HEK293 (cell line): Measurements from ENCODE around the gene KLK15.

ENCODE experiments used
- BCL11A ChIP-seq: fragments of 450-650 bp; formaldehyde crosslinking; IDR thresholded peaks from 2 replicates; pipeline ENCODE4 v1.5.1; 2016; ENCODE audit warnings: low read depth, missing biosample characterization, missing genetic modification characterization
- EGR2 ChIP-seq: fragments of 450-650 bp; formaldehyde crosslinking; IDR thresholded peaks from 2 replicates; pipeline ENCODE4 v1.5.1; 2016; ENCODE audit warnings: low read depth, missing biosample characterization, missing genetic modification characterization
- GLIS2 ChIP-seq: fragments of 450-650 bp; formaldehyde crosslinking; IDR thresholded peaks from 2 replicates; pipeline ENCODE4 v1.5.1; 2016; ENCODE audit warnings: missing biosample characterization, missing genetic modification characterization
- IKZF3 ChIP-seq: fragments of 450-650 bp; IDR thresholded peaks from 2 replicates; pipeline ENCODE4 v1.5.0; 2018; ENCODE audit warnings: missing biosample characterization, mild to moderate bottlenecking, missing genetic modification characterization, moderate library complexity
- RBAK ChIP-seq: fragments of 450-650 bp; formaldehyde crosslinking; IDR thresholded peaks from 2 replicates; pipeline ENCODE4 v1.5.1; 2016; ENCODE audit warnings: missing biosample characterization, missing genetic modification characterization
- SCRT2 ChIP-seq: fragments of 450-650 bp; formaldehyde crosslinking; IDR thresholded peaks from 2 replicates; pipeline ENCODE4 v1.5.1; 2016; ENCODE audit warnings: missing biosample characterization, missing genetic modification characterization
- ZBTB8A ChIP-seq: fragments of 450-650 bp; formaldehyde crosslinking; IDR thresholded peaks from 2 replicates; pipeline ENCODE4 v1.5.1; 2016; ENCODE audit warnings: missing biosample characterization, missing genetic modification characterization
- ZFP3 ChIP-seq: fragments of 450-650 bp; formaldehyde crosslinking; IDR thresholded peaks from 2 replicates; pipeline ENCODE4 v1.5.1; 2016; ENCODE audit warnings: low read depth, missing biosample characterization, missing genetic modification characterization
- ZFP41 ChIP-seq: fragments of 450-650 bp; formaldehyde crosslinking; IDR thresholded peaks from 2 replicates; pipeline ENCODE4 v1.5.1; 2016; ENCODE audit warnings: missing biosample characterization, missing genetic modification characterization, borderline replicate concordance
- ZIC2 ChIP-seq: fragments of 450-650 bp; formaldehyde crosslinking; IDR thresholded peaks from 2 replicates; pipeline ENCODE4 v1.5.1; 2016; ENCODE audit warnings: missing biosample characterization, missing genetic modification characterization
- ZNF155 ChIP-seq: fragments of 450-650 bp; formaldehyde crosslinking; IDR thresholded peaks from 2 replicates; pipeline ENCODE4 v1.5.1; 2016; ENCODE audit warnings: missing biosample characterization, missing genetic modification characterization
- ZNF2 ChIP-seq: fragments of 450-650 bp; formaldehyde crosslinking; IDR thresholded peaks from 2 replicates; pipeline ENCODE4 v1.5.1; 2016; ENCODE audit warnings: missing biosample characterization, missing genetic modification characterization
- ZNF211 ChIP-seq: fragments of 450-650 bp; formaldehyde crosslinking; IDR thresholded peaks from 2 replicates; pipeline ENCODE4 v1.5.1; 2016; ENCODE audit warnings: low read depth, missing biosample characterization, missing genetic modification characterization
- ZNF214 ChIP-seq: fragments of 450-650 bp; formaldehyde crosslinking; IDR thresholded peaks from 2 replicates; pipeline ENCODE4 v1.5.1; 2017; ENCODE audit warnings: missing biosample characterization, mild to moderate bottlenecking, missing genetic modification characterization, borderline replicate concordance
- ZNF221 ChIP-seq: fragments of 450-650 bp; formaldehyde crosslinking; IDR thresholded peaks from 2 replicates; pipeline ENCODE4 v1.5.1; 2017; ENCODE audit warnings: missing biosample characterization, missing genetic modification characterization, borderline replicate concordance
- ZNF311 ChIP-seq: fragments of 450-650 bp; formaldehyde crosslinking; IDR thresholded peaks from 2 replicates; pipeline ENCODE4 v1.5.1; 2017; ENCODE audit warnings: missing biosample characterization, missing genetic modification characterization, borderline replicate concordance
- ZNF366 ChIP-seq: fragments of 450-650 bp; formaldehyde crosslinking; conservative IDR thresholded peaks from 2 replicates; pipeline ENCODE4 v1.5.1; 2016; ENCODE audit warnings: missing biosample characterization, missing genetic modification characterization
- ZNF394 ChIP-seq: fragments of 450-650 bp; formaldehyde crosslinking; IDR thresholded peaks from 2 replicates; pipeline ENCODE4 v1.5.1; 2016; ENCODE audit warnings: missing biosample characterization, missing genetic modification characterization, mild to moderate bottlenecking, moderate library complexity, borderline replicate concordance
- ZNF423 ChIP-seq: fragments of 450-650 bp; formaldehyde crosslinking; IDR thresholded peaks from 2 replicates; pipeline ENCODE4 v1.5.1; 2016; ENCODE audit warnings: missing biosample characterization, missing genetic modification characterization
- ZNF426 ChIP-seq: fragments of 450-650 bp; formaldehyde crosslinking; IDR thresholded peaks from 2 replicates; pipeline ENCODE4 v1.5.1; 2017; ENCODE audit warnings: missing biosample characterization, missing genetic modification characterization, mild to moderate bottlenecking, inconsistent platforms, moderate library complexity
- ZNF488 ChIP-seq: fragments of 450-650 bp; formaldehyde crosslinking; IDR thresholded peaks from 2 replicates; pipeline ENCODE4 v1.5.1; 2016; ENCODE audit warnings: missing biosample characterization, missing genetic modification characterization
- ZNF585B ChIP-seq: fragments of 450-650 bp; formaldehyde crosslinking; IDR thresholded peaks from 2 replicates; pipeline ENCODE4 v1.5.1; 2016; ENCODE audit warnings: missing biosample characterization, missing genetic modification characterization
- ZNF610 ChIP-seq: fragments of 450-650 bp; formaldehyde crosslinking; IDR thresholded peaks from 2 replicates; pipeline ENCODE4 v1.5.1; 2016; ENCODE audit warnings: missing biosample characterization, missing genetic modification characterization, borderline replicate concordance
- ZNF623 ChIP-seq: fragments of 450-650 bp; formaldehyde crosslinking; IDR thresholded peaks from 2 replicates; pipeline ENCODE4 v1.5.1; 2016; ENCODE audit warnings: missing biosample characterization, missing genetic modification characterization
- ZNF660 ChIP-seq: fragments of 450-650 bp; IDR thresholded peaks from 2 replicates; pipeline ENCODE4 v1.5.1; 2018; ENCODE audit warnings: missing biosample characterization, mild to moderate bottlenecking, missing genetic modification characterization
- ZNF670 ChIP-seq: fragments of 450-650 bp; formaldehyde crosslinking; IDR thresholded peaks from 2 replicates; pipeline ENCODE4 v1.5.1; 2016; ENCODE audit warnings: missing biosample characterization, missing genetic modification characterization, low read depth
- ZNF704 ChIP-seq: fragments of 450-650 bp; formaldehyde crosslinking; IDR thresholded peaks from 2 replicates; pipeline ENCODE4 v1.5.1; 2016; ENCODE audit warnings: missing biosample characterization, missing genetic modification characterization
- ZNF830 ChIP-seq: fragments of 450-650 bp; IDR thresholded peaks from 2 replicates; pipeline ENCODE4 v1.5.0; 2018; ENCODE audit warnings: missing biosample characterization, missing genetic modification characterization, low read depth, mild to moderate bottlenecking, moderate library complexity
- ZSCAN30 ChIP-seq: fragments of 450-650 bp; IDR thresholded peaks from 2 replicates; pipeline ENCODE4 v1.5.1; 2018; ENCODE audit warnings: missing biosample characterization, mild to moderate bottlenecking, missing genetic modification characterization, moderate library complexity
- TF ChIP-seq, protein P1 (sequence below): fragments of 450-650 bp; formaldehyde crosslinking; IDR thresholded peaks from 2 replicates; pipeline ENCODE4 v1.5.1; 2016; ENCODE audit warnings: missing biosample characterization, missing genetic modification characterization
- TF ChIP-seq, protein P2 (sequence below): fragments of 450-650 bp; formaldehyde crosslinking; IDR thresholded peaks from 2 replicates; pipeline ENCODE4 v1.5.1; 2016; ENCODE audit warnings: missing biosample characterization, missing genetic modification characterization, low read depth
- TF ChIP-seq, protein P3 (sequence below): fragments of 450-650 bp; formaldehyde crosslinking; IDR thresholded peaks from 2 replicates; pipeline ENCODE4 v1.5.1; 2016; ENCODE audit warnings: missing biosample characterization, missing genetic modification characterization

KLK15 gene

DNA sequence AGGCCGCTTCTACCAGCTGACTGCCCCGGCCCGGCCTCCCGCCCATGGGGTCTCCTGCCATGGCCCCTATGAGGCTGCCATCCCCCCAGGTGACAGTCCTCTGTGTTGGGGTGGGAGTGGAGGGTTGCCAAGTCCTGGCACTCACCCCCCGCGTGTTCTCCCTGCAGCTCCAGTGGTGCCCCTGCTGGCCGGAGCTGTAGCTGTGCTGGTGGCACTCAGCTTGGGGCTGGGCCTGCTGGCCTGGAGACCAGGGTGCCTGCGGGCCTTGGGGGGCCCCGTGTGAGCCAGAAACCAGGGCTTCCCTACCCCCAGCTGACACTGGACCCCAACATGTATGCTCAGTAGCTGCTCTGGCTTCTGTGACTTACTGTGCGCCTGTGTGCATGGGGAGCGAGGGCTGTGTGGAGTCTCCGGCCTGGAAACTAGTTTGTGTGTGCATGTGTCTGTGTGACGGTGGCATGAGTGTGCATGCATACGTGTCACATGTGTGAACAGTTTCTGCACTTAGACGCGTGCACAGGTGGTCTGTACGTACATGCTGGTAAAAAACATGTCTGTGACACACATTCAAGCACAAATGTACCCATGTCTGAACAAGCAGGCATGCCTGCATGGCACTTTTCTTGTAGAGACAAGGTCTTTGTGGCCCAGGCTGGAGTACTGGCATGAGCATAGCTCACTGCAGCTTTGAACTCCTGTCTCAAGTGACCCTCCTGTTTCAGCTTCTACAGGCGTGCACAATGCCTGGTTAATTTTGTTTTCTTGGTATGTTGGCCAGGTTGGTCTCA is 38.3 kb downstream of the KLK15 start (continued):
- TF ChIP-seq ZBTB8A (tag by site-specific recombination) (no peak), IKZF3 (tag by site-specific recombination) (no peak), ZNF623 (tag by site-specific recombination) (no peak), ZNF311 (tag by site-specific recombination) (no peak), ZNF214 (tag by site-specific recombination) (no peak), ZNF394 (tag by site-specific recombination) (no peak), ZNF704 (no peak), RBAK (no peak), ZNF830 (tag by site-specific recombination) (no peak), ZFP3 (tag by site-specific recombination) (no peak), ZNF366 (tag by site-specific recombination) (no peak), ZNF426 (tag by site-specific recombination) (no peak), ZIC2 (tag by site-specific recombination) (peak; percentile 99), GLIS2 (tag by site-specific recombination) (peak; percentile 100), ZNF221 (tag by site-specific recombination) (no peak), ZNF610 (no peak), SCRT2 (tag by site-specific recombination) (peak; percentile 41; the same call in 1 of the 2 replicates), ZNF585B (tag by site-specific recombination) (no peak), EGR2 (tag by site-specific recombination) (no peak), ZNF488 (tag by site-specific recombination) (no peak), ZSCAN30 (tag by site-specific recombination) (peak; percentile 31; the same call in 1 of the 2 replicates), BCL11A (tag by site-specific recombination) (peak; percentile 65; the same call in 1 of the 2 replicates), ZNF660 (tag by site-specific recombination) (no peak), ZNF211 (tag by site-specific recombination) (no peak), ZNF423 (peak; percentile 59), ZFP41 (no peak), ZNF155 (tag by site-specific recombination) (no peak), ZNF2 (tag by site-specific recombination) (peak; percentile 42; the same call in 1 of the 2 replicates), ZNF670 (tag by site-specific recombination) (no peak)
- TF ChIP-seq, protein P1, sequence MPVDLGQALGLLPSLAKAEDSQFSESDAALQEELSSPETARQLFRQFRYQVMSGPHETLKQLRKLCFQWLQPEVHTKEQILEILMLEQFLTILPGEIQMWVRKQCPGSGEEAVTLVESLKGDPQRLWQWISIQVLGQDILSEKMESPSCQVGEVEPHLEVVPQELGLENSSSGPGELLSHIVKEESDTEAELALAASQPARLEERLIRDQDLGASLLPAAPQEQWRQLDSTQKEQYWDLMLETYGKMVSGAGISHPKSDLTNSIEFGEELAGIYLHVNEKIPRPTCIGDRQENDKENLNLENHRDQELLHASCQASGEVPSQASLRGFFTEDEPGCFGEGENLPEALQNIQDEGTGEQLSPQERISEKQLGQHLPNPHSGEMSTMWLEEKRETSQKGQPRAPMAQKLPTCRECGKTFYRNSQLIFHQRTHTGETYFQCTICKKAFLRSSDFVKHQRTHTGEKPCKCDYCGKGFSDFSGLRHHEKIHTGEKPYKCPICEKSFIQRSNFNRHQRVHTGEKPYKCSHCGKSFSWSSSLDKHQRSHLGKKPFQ (tag by site-specific recombination) = peak; percentile 95
- TF ChIP-seq, protein P2, sequence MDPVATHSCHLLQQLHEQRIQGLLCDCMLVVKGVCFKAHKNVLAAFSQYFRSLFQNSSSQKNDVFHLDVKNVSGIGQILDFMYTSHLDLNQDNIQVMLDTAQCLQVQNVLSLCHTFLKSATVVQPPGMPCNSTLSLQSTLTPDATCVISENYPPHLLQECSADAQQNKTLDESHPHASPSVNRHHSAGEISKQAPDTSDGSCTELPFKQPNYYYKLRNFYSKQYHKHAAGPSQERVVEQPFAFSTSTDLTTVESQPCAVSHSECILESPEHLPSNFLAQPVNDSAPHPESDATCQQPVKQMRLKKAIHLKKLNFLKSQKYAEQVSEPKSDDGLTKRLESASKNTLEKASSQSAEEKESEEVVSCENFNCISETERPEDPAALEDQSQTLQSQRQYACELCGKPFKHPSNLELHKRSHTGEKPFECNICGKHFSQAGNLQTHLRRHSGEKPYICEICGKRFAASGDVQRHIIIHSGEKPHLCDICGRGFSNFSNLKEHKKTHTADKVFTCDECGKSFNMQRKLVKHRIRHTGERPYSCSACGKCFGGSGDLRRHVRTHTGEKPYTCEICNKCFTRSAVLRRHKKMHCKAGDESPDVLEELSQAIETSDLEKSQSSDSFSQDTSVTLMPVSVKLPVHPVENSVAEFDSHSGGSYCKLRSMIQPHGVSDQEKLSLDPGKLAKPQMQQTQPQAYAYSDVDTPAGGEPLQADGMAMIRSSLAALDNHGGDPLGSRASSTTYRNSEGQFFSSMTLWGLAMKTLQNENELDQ (tag by site-specific recombination) = no peak
- TF ChIP-seq, protein P3, sequence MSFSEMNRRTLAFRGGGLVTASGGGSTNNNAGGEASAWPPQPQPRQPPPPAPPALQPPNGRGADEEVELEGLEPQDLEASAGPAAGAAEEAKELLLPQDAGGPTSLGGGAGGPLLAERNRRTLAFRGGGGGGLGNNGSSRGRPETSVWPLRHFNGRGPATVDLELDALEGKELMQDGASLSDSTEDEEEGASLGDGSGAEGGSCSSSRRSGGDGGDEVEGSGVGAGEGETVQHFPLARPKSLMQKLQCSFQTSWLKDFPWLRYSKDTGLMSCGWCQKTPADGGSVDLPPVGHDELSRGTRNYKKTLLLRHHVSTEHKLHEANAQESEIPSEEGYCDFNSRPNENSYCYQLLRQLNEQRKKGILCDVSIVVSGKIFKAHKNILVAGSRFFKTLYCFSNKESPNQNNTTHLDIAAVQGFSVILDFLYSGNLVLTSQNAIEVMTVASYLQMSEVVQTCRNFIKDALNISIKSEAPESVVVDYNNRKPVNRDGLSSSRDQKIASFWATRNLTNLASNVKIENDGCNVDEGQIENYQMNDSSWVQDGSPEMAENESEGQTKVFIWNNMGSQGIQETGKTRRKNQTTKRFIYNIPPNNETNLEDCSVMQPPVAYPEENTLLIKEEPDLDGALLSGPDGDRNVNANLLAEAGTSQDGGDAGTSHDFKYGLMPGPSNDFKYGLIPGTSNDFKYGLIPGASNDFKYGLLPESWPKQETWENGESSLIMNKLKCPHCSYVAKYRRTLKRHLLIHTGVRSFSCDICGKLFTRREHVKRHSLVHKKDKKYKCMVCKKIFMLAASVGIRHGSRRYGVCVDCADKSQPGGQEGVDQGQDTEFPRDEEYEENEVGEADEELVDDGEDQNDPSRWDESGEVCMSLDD (tag by site-specific recombination) = peak; percentile 72; the same call in 1 of the 2 replicates
